ENCODE measurements around the gene TMEM191C. TPM values are rescaled to one million over a fixed set of nuclear protein-coding genes. Genes with fewer than 3 reads are reported as not detected.
A peak's percentile ranks its signal among the peaks of the same experiment; 100 is the strongest.
"Not testable (repeated sequence)": the region's sequence is repeated elsewhere in the genome, so short reads cannot be mapped to it uniquely, and the experiment has no call there.

Gene TMEM191C
- total RNA-seq, 1 donor from 2014 or later = 0.78 TPM

GRCh38 chr22:21469097-21469994, 2.2 kb downstream of the TMEM191C start:
- not testable (repeated sequence) for DNase-seq (ENCODE audit: low spot score)
- peak; percentile 4 for ATAC-seq

GRCh38 chr22:21472984-21473383, 5.8 kb downstream of the TMEM191C start:
- not testable (repeated sequence) for DNase-seq (ENCODE audit: low spot score)
- peak; percentile 61 for ATAC-seq

GRCh38 chr22:21473664-21474063, 6.5 kb downstream of the TMEM191C start:
- not testable (repeated sequence) for DNase-seq (ENCODE audit: low spot score); ATAC-seq

DNA sequence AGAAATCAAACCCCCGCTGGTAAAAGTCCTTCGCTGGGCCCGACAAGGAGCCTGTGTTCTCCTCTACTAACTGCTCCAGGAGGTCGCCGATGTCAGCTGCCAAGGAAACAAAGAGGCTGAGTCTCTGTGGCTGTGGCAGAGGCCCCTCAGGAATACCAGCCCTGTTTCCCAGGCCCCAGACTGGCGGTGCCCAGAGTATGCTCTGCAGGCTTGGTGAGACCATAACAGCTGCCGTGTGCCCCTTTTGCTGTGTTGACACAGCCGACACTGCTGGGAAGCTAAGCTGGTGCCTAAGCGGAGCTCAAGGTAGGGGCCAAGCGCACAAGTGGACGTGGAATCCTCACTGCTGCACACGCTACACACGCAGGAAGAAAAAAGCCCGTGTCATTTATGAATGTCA, 16.9 kb downstream of the TMEM191C start:
- DNase-seq (ENCODE audit: low spot score); ATAC-seq: not testable (repeated sequence)

- not testable (repeated sequence) for ATAC-seq; DNase-seq (ENCODE audit: low spot score)
Observed at GRCh38 chr22:21487723-21488122, 20.5 kb downstream of the TMEM191C start.

DNA sequence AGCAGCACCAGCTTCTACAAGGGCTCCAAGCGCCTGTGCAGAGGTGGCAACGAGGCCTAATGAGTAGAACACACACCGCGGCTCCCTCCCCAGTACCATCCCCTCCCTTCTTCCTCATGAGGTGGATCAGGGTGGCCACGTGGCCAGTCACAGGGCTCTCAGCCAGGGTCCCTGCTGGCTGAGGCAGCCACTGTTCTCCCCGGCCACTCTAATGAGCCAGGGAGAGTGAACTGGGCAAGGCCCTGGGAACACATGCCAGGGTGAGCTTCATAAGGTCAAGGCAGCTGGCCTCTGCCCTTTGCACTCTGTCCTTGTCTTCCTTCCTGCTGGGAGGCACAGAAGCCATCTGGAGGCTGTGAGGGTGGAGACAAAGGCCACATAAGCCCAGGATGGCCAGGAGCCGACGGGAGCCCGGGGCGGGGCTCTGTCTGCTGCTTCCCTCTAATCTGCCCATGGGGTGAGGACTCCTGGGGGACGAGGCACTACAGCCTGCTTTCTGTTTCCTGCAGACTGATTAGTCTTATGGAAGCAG, 22.0 kb downstream of the TMEM191C start:
- DNase-seq (ENCODE audit: low spot score) (peak; percentile 75), ATAC-seq (peak; percentile 79)

DNA sequence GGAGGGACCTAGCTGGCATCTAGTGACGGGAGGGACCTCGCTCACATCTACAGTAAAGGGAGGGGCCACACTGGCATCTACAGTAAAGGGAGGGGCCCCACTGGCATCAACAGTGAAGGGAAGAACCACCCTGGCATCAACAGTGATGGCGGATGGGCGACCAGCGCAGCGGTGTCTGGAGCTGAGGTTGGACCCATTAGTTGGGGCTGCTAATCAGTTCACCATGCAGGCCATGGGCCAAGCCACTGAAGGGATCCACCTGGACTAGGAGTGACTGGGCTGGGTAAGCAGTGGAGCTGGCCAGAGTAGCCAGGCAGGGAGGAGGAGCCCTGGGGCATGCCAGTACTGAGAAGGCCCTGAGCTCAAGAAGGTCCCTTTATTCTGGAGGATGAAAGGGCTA, 23.4 kb downstream of the TMEM191C start:
- DNase-seq (ENCODE audit: low spot score) = not testable (repeated sequence)

GRCh38 chr22:21492271-21492670, 25.1 kb downstream of the TMEM191C start:
- DNase-seq (ENCODE audit: low spot score); ATAC-seq: not testable (repeated sequence)

More for the DNA sequence above, 23.4 kb downstream of the TMEM191C start:
- ATAC-seq = not testable (repeated sequence)

DNA sequence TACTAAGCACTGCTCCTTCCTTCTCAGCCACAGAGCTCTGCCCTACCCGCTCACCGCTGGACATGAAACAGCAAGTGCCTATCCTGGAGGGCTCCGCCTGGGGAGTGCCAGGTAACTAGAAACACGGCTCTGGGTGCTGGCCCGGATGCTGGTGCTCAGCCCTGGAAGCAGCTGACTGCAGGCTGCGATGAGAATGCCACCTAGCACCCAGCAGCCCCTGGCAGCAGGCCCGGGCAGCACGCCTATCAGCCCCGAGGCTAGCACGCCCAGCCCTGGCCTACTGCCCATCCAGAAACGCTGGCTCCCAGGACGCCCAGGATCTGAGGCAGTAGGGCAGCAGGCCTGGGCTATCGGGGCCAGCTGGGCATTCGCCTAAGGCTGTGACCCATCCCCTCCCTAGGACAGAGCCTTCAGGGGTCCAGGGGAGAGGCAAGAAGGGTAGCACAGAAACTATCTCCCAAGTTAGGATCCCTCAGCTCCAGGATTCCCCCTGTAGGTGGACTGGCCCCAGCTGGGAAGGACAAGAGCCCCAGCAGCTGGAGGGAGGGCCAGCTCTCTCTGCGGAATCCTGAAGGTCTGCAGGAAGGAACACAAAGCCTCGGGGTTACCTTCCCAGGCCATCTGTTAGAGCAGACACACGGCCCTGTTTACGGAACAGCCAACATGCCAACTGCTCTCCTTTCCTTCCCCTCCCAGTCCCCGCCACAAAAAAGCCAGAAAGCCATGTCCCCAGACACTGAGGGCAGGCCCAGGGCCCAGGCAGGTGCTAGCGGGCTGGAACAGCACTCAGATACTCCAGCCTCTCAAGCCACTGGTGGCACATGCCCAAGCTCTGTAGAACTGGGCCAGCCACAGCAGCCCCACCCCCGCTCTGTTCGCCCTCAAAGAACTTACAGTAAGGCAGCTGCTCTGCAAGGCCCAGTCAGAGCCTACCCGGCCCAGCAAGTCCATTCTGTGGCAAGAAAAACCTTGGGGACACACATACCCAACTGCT, 26.9 kb downstream of the TMEM191C start:
- peak; percentile 73 for ATAC-seq
- DNase-seq (ENCODE audit: low spot score) = not testable (repeated sequence)

GRCh38 chr22:21497984-21498383, 30.8 kb downstream of the TMEM191C start:
- DNase-seq (ENCODE audit: low spot score) = not testable (repeated sequence)
- ATAC-seq = peak; percentile 73

DNA sequence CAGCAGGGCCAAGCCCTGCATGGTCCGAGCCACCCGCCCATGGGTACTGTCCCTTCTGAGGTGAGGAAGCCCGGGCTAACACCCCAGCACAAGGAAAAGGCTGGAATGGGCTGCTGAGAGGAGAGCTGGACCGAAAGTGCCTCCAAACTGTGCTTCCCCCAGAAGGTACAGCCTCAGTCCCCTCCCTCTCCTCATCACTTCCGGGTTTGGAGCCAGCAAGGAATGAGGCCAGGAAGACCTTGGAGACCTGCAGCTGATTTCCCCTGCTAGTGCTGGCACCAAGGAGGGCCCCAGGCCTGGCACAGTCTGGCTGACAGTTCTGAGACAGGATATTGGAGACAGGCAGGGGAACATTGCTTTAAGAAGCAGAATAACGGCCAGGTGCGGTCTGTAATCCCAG, 31.3 kb downstream of the TMEM191C start:
- DNase-seq (ENCODE audit: low spot score); ATAC-seq: not testable (repeated sequence)

DNA sequence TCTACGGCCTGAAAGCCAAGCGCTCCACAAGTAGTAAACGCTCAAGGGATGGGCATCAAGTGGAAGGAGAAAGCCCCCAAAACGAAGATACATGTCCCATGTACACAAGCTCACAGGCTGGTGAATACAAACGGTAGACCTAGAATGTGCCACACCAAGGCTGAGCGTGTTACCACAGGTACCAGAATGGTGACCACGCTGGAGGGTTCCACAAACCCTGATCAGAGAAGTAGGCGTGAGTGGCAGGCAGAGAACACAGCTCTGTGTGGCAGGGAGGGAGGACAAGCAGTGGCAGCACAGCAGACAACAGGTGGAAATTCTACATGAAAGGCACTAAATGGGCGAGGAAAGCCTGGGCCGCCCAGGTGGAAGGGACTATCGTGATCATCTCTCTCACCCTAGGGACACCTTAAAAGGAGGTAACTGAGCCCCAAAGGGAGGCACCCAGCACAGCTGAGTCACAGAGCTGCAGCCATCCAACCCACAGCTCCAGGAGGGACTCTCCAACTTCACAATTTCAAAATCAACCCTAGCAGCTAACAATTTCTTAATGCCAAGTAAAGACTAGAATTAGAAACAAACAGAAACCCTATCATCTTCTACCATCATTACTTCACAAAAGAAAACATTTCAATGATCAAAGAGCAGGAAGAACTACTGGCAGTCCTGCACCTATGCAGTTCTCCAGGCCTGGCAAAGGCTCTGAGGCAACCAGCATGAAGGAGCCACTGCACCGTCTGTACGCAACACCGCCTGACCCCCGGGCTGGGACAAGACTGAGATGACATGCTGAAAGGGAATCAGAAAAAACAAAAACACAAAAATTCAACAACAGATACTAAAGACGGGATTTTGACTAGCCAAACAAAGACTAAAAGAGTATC, 32.7 kb downstream of the TMEM191C start:
- not testable (repeated sequence) for DNase-seq (ENCODE audit: low spot score); ATAC-seq

DNA sequence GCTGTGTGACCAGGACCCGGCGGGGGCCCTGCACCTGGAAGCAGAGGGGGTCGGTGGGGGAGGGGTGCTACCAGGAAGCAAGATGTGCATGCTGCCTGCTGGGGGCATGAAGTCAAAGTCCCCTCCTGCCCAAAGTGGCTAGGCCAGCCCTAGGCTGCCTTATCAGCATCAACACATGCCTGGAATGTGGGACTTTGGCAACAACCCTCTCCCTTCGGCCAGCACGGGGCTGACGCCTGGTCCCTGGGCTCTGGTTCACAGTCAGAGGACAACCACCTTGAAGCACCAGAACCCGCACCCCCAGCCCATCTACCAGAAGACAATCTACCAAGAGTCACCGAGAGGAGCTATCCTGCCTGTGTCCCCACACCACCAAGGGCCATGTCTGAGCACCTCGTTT, 43.2 kb downstream of the TMEM191C start:
- DNase-seq (ENCODE audit: low spot score) = not testable (repeated sequence)
- peak; percentile 73 for ATAC-seq

DNA sequence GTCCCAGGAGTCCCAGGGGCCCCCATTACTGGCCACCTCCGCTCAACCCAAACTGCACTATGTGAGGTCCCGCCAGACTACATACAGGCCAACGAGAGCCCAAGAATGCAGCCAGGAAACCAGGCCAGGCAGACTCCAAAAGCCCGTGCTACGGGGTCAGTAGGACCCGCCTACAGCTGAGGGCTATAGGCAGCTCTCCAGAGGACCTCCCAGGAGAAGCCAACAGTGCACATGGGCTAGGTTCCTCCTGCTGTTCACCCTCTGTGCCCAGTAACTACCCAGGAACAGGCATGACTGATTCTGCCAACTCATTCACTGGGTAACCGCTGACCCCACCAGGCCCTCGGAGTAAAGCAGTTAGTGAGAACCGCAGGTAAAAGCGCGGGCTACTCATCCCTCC, 44.8 kb downstream of the TMEM191C start:
- DNase-seq (ENCODE audit: low spot score); ATAC-seq: not testable (repeated sequence)

DNA sequence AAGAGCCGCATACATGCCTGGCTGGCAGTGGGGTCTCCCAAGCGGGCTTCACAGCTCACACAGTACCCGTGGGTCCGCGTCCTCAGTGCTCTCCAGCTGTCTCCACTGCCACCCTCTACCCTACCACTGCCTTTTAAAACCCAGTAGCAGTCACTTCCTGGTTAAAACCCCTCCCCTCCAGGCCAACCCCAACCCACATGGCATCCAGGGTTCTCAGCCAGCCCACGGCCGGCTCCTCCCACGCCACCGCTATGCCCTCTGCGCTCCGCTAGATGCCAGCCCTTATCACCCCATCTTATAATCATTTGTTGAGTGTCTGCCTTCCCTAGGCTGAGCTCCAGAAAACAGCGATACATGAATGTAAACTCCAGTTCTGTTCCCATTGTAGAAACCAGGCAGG, 46.9 kb downstream of the TMEM191C start:
- DNase-seq (ENCODE audit: low spot score) = not testable (repeated sequence)
- peak; percentile 72 for ATAC-seq

GRCh38 chr22:21515234-21515633, 48.0 kb downstream of the TMEM191C start:
- not testable (repeated sequence) for ATAC-seq; DNase-seq (ENCODE audit: low spot score)

- ATAC-seq; DNase-seq (ENCODE audit: low spot score): not testable (repeated sequence)
Observed at GRCh38 chr22:21516522-21516921, 49.3 kb downstream of the TMEM191C start.

GRCh38 chr22:21516970-21517764, 50.0 kb downstream of the TMEM191C start:
- ATAC-seq = peak; percentile 86
- not testable (repeated sequence) for DNase-seq (ENCODE audit: low spot score)

Data from left lobe of liver (tissue), 2 donors.